A673 (cell line): ENCODE measurements around the gene OR4D2.

Source experiments
- CTCF ChIP-seq: fragments of 300-800, 200-600 bp; sonication (generic); conservative IDR thresholded peaks from 2 replicates; pipeline ENCODE4 v1.5.1; 2017; ENCODE audit warnings: low read depth, mild to moderate bottlenecking, antibody characterized with exemption, low read length, moderate library complexity, mixed read lengths
- EZH2 ChIP-seq: fragments of 200-600 bp; sonication (generic); IDR thresholded peaks from 2 replicates; pipeline ENCODE4 v1.6.1; 2017; ENCODE audit warnings: borderline replicate concordance, low read depth, mild to moderate bottlenecking, mixed read lengths, antibody characterized with exemption, low read length; ENCODE audit not compliant: poor library complexity, severe bottlenecking

GRCh38 chr17:58170622-58171021, 3.8 kb downstream of the OR4D2 start:
- TF ChIP-seq CTCF (no peak), EZH2 (no peak)
